Measurements from ENCODE around the gene HPS6. TPM values are rescaled to one million over a fixed set of nuclear protein-coding genes. Genes with fewer than 3 reads are reported as not detected.
"Not testable (repeated sequence)": the region's sequence is repeated elsewhere in the genome, so short reads cannot be mapped to it uniquely, and the experiment has no call there.

HPS6 gene
- total RNA-seq, 4 donors from 2014 or later, result 24.1 to 36.2 (median 27.1) TPM

DNA sequence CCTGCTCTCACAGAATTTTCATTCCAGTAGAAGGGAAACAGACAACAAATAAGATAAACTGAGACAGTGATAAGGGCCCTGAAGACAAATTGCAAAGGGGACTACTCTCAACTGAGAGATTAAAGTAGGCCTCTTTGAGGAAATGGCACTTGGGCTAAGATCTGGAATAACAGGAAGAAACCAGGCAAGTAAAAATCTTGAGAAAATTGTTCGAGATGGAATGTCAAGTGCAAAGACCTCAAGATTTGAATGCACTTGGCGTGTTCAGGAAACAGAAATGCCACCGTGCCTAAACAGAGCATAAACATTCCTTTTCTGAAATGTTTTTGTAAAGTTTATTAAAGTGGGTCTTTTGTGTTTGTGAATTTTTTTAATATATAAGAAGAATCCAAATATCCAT lies 19.9 kb upstream of the HPS6 start:
- Histone ChIP-seq H3K9me3 (no peaks in the 10 kb centered on the region), H3K27me3 (no peaks in the 10 kb centered on the region), H3K27ac (no peak overlapping the region), H3K4me1 (peaks cover 0 to 22% (median 0%) of the 10 kb centered on the region in 3 donors), H3K4me3 (no peak overlapping the region), H3K36me3 (no peaks in the 10 kb centered on the region)
- 58 to 60% methylated on average over 3 of the region's 3 CpGs for WGBS, 2 donors (ENCODE audit: low coverage in 1 of 2)
- TF ChIP-seq, protein P1, sequence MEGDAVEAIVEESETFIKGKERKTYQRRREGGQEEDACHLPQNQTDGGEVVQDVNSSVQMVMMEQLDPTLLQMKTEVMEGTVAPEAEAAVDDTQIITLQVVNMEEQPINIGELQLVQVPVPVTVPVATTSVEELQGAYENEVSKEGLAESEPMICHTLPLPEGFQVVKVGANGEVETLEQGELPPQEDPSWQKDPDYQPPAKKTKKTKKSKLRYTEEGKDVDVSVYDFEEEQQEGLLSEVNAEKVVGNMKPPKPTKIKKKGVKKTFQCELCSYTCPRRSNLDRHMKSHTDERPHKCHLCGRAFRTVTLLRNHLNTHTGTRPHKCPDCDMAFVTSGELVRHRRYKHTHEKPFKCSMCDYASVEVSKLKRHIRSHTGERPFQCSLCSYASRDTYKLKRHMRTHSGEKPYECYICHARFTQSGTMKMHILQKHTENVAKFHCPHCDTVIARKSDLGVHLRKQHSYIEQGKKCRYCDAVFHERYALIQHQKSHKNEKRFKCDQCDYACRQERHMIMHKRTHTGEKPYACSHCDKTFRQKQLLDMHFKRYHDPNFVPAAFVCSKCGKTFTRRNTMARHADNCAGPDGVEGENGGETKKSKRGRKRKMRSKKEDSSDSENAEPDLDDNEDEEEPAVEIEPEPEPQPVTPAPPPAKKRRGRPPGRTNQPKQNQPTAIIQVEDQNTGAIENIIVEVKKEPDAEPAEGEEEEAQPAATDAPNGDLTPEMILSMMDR (IDR thresholded peaks at IDR 0.05), result no peak
- TF ChIP-seq POLR2A (IDR thresholded peaks at IDR 0.05), result no peak
- no peak for TF ChIP-seq EP300 (IDR thresholded peaks at IDR 0.05)
- TF ChIP-seq POLR2AphosphoS5 (IDR thresholded peaks at IDR 0.05), result no peak
- no peak for ATAC-seq

DNA sequence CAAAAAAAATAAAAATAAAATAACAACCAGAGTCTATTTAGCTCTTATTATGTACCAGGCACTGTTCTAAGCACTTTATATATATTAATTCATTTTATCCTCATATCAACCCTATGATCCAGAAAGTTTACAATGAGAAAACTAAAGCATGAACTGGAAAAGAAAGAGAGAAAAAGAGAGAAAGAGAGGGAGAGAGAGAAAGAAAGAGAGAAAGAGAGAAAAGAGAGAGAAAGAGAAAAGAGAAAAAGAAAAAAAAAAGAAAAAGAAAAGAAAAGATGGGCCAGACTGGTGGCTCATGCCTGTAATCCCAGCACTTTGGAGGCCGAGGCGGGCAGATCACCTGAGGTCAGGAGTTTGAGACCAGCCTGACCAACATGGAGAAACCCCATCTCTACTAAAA lies 19.1 kb upstream of the HPS6 start:
- no peak overlapping the region for H3K27ac ChIP-seq
- peaks cover 0 to 16% (median 0%) of the 10 kb centered on the region in 3 donors for H3K4me1 ChIP-seq
- H3K9me3 ChIP-seq, result no peaks in the 10 kb centered on the region
- no peaks in the 10 kb centered on the region for H3K27me3 ChIP-seq
- H3K36me3 ChIP-seq, result no peaks in the 10 kb centered on the region
- WGBS, 2 donors (ENCODE audit: low coverage in 1 of 2), result 86 to 100% methylated on average over 2 of the region's 2 CpGs
- TF ChIP-seq POLR2AphosphoS5 (IDR thresholded peaks at IDR 0.05) (no peak), EP300 (IDR thresholded peaks at IDR 0.05) (no peak), POLR2A (IDR thresholded peaks at IDR 0.05) (no peak)
- TF ChIP-seq, protein P1 (IDR thresholded peaks at IDR 0.05), result no peak
- no peak overlapping the region for H3K4me3 ChIP-seq
- ATAC-seq, result no peak

DNA sequence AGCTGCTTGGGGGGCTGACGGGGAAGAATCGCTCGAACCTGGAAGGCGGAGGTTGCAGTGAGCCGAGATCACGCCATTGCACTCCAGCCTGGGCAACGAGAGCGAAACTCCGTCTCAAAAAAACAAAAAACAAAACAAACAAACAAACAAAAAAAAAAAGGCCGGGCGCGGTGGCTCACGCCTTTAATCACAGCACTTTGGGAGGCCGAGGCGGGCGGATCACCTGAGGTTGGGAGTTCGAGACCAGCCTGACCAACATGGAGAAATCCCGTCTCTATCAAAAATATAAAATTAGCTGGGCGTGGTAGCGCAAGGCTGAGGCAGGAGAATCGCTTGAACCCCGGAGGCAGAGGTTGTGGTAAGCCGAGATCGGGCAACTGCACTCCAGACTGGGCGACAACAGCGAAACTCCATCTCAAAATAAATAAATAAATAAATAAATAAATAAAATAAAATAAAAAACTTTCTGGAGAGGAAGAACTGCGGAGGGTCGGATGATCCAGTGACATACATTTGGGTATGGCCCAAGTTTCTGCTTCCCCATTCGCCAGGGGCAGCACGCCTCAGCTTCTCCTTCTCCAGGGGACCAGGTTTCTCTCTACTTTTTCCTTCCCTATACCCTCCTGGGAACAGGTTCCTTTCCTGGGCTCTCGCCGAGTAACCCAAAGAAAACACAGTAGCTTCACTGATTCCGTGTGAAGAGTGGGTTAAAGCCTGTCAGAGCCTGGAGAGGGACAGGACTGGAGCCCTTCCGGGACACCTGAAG lies 10.1 kb upstream of the HPS6 start:
- peak overlapping the region; percentile 69 to 89 for H3K4me3 ChIP-seq
- peaks cover 0 to 41% (median 17%) of the 10 kb centered on the region in 3 donors for H3K4me1 ChIP-seq
- H3K9me3 ChIP-seq, ATAC-seq, H3K36me3 ChIP-seq, H3K27me3 ChIP-seq: not testable (repeated sequence)
- WGBS, 2 donors (ENCODE audit: low coverage in 1 of 2), result 46 to 54% methylated on average over 11 to 15 of the region's 34 CpGs
- peak overlapping the region; percentile 90 to 98 (median 95) for H3K27ac ChIP-seq

DNA sequence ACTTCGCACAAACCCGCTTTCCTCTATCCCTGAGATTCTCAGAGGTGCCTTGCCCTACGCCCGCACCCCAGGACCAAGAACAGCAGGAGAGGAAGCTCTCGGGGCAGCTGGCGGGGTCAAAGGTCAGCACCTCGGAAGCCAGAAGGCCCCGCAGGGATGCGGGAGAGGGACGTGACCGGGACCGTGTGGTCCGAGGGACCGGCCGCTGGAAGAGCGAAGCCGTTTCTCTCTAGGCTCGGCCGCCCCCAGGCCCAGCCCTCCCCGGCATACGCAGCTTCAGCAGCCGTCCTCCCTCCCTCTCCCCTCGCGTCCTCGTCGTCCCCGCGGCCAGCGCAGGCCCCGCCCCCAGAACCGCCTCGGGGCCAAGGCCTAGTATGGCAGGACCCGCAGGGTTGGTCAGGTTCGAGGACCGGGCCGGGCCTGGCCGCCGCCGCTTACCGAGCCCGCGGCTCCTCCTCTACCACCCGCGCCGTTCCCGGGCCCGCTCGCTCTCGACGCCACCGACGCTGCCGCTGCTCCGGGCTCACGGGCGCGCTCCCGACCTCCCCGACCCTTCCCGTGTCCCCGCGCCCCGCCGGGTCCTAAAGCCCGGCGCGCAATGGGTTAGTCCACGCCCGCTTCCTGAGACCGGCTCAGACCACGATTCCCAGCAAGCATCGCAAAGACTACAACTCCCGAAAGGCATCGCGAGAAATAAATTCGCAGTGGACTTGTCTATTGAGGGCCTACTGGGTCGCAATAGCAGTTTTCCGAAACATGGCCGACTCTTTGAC lies 9.3 kb upstream of the HPS6 start, which contains the start of gene ARMH3:
TSS of gene ARMH3 (minus strand) at position 527 of the 773 bp plus-strand sequence. CDS start 16,059 bp downstream, outside the sequence.
- peak; percentile 98 for ATAC-seq
- TF ChIP-seq POLR2A (IDR thresholded peaks at IDR 0.05) (peak; percentile 71 to 74), POLR2AphosphoS5 (IDR thresholded peaks at IDR 0.05) (peak; percentile 60), EP300 (IDR thresholded peaks at IDR 0.05) (no peak)
- TF ChIP-seq, protein P1 (IDR thresholded peaks at IDR 0.05), result peak in 2 of 4 experiments; percentile 22 to 29

DNA sequence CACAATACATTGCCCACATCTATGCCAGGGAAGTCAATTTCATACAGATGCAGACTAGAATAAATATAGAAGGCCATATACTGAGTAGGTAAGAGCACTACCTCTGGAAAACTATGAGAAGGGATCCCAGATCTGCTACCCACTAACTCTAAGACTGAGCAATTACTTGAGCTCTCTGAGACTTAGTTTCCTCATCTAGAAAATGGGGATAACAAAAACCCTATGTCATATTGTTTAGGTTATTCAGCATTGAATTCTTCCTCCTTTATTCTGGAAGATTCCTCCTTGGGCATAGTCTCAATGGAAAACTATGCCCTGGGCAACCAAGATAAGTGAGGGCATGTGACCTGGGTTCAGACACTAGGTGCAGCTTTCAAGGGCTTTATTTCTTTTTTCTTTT lies 5.2 kb upstream of the HPS6 start:
- Histone ChIP-seq H3K4me3 (no peak overlapping the region), H3K36me3 (no peaks in the 10 kb centered on the region), H3K4me1 (peaks cover 0 to 13% (median 0%) of the 10 kb centered on the region in 3 donors), H3K27ac (no peak overlapping the region), H3K9me3 (no peaks in the 10 kb centered on the region), H3K27me3 (no peaks in the 10 kb centered on the region)
- TF ChIP-seq POLR2AphosphoS5 (IDR thresholded peaks at IDR 0.05) (no peak), POLR2A (IDR thresholded peaks at IDR 0.05) (no peak), EP300 (IDR thresholded peaks at IDR 0.05) (no peak)
- TF ChIP-seq, protein P1 (IDR thresholded peaks at IDR 0.05), result no peak
- no peak for ATAC-seq

More for the DNA sequence above, 9.3 kb upstream of the HPS6 start, which contains the start of gene ARMH3:
- Histone ChIP-seq H3K27ac (peak within 1 kb of the TSS; percentile 90 to 98 (median 95)), H3K36me3 (no peaks in the 10 kb centered on the region), H3K4me1 (peaks cover 0 to 41% (median 17%) of the 10 kb centered on the region in 3 donors), H3K27me3 (no peaks in the 10 kb centered on the region), H3K4me3 (peak within 1 kb of the TSS; percentile 69 to 89), H3K9me3 (no peaks in the 10 kb centered on the region)
- 0 to 2% methylated on average over 14 to 18 of the region's 79 CpGs for WGBS, 2 donors (ENCODE audit: low coverage in 1 of 2)
